ENCODE data around the gene MSH3.
"Not testable (repeated sequence)": the region's sequence is repeated elsewhere in the genome, so short reads cannot be mapped to it uniquely, and the experiment has no call there.

MSH3 gene

GRCh38 chr5:80711216-80711615 lies 56.8 kb downstream of the MSH3 start:
- no peak for FAIRE-seq

GRCh38 chr5:80711938-80712337 lies 57.5 kb downstream of the MSH3 start:
- no peak for FAIRE-seq

GRCh38 chr5:80712919-80713318 lies 58.5 kb downstream of the MSH3 start:
- FAIRE-seq = no peak

GRCh38 chr5:80713631-80714030 lies 59.2 kb downstream of the MSH3 start:
- FAIRE-seq = no peak

- no peak for FAIRE-seq
Measured at GRCh38 chr5:80714570-80715298, 60.3 kb downstream of the MSH3 start.

- FAIRE-seq = no peak
Measured at GRCh38 chr5:80715887-80716286, 61.4 kb downstream of the MSH3 start.

GRCh38 chr5:80720181-80720580 lies 65.7 kb downstream of the MSH3 start:
- no peak for FAIRE-seq

- FAIRE-seq = no peak
Measured at GRCh38 chr5:80722916-80723315, 68.5 kb downstream of the MSH3 start.

- no peak for FAIRE-seq
Measured at GRCh38 chr5:80725446-80725845, 71.0 kb downstream of the MSH3 start.

GRCh38 chr5:80736730-80737129 lies 82.3 kb downstream of the MSH3 start:
- FAIRE-seq = no peak

GRCh38 chr5:80738466-80738865 lies 84.0 kb downstream of the MSH3 start:
- no peak for FAIRE-seq

- FAIRE-seq = peak; percentile 45
Measured at GRCh38 chr5:80739057-80739456, 84.6 kb downstream of the MSH3 start.

- FAIRE-seq = no peak
Measured at GRCh38 chr5:80739496-80739895, 85.0 kb downstream of the MSH3 start.

- no peak for FAIRE-seq
Measured at GRCh38 chr5:80739898-80740297, 85.4 kb downstream of the MSH3 start.

- FAIRE-seq = not testable (repeated sequence)
Measured at GRCh38 chr5:80740488-80740887, 86.0 kb downstream of the MSH3 start.

GRCh38 chr5:80740999-80741398 lies 86.5 kb downstream of the MSH3 start:
- FAIRE-seq = no peak

- FAIRE-seq = peak; percentile 47
Measured at GRCh38 chr5:80744149-80744548, 89.7 kb downstream of the MSH3 start.

GRCh38 chr5:80745490-80745889 lies 91.0 kb downstream of the MSH3 start:
- FAIRE-seq = no peak

GRCh38 chr5:80747922-80748321 lies 93.5 kb downstream of the MSH3 start:
- FAIRE-seq = no peak

- FAIRE-seq = no peak
Measured at GRCh38 chr5:80752427-80752826, 98.0 kb downstream of the MSH3 start.

- FAIRE-seq = no peak
Measured at GRCh38 chr5:80753712-80754111, 99.3 kb downstream of the MSH3 start.

GRCh38 chr5:80754900-80755299 lies 100.4 kb downstream of the MSH3 start:
- no peak for FAIRE-seq

GRCh38 chr5:80755626-80756025 lies 101.2 kb downstream of the MSH3 start:
- no peak for FAIRE-seq

GRCh38 chr5:80756292-80756691 lies 101.8 kb downstream of the MSH3 start:
- no peak for FAIRE-seq

GRCh38 chr5:80757290-80757689 lies 102.8 kb downstream of the MSH3 start:
- FAIRE-seq = no peak
